ENCODE data around the gene UBE2D1.

Gene UBE2D1

DNA sequence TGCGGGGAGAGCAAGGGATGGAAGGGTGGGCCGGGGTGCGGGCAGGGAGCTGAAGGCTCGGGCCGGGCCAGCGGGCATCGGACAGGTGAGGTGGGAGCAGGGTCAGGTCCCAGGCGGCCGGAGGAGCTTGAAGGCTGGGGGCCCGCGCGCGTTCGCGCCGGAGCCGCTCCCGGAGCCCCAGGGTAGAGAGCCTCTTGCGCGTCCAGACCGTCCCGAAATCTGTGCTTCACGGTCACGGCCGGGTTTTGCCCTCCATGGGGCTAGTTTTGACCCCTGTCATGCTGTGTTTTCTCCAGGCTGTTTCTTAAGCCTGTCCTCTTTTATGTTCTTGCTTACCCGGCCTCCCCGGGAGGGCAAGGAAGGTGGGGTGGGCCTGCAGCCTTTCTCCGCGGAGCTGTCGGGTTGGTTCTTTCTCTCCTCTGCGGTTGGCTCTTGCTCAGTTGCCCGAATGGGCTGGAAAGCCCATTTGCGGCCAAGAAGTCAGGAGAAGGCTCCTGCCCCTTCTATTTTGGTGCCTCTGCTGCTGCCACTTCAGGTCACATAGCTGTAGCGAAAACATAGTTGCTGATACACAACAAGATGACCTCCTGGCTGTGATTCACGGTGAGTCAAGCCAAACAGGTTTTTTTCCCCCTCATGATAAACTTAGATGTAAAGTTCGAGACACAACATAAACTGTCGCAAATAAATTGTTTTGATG, 650 bp downstream of the UBE2D1 start:
- no peak for TF ChIP-seq CTCF (IDR thresholded peaks at IDR 0.05; ENCODE audit: insufficient read depth, low read depth, low read length, missing control alignments)
- DNase-seq (ENCODE audit: low read depth): peak; percentile 87
- H3K4me3 ChIP-seq (ENCODE audit: low read length): peak overlapping the region; percentile 77

DNA sequence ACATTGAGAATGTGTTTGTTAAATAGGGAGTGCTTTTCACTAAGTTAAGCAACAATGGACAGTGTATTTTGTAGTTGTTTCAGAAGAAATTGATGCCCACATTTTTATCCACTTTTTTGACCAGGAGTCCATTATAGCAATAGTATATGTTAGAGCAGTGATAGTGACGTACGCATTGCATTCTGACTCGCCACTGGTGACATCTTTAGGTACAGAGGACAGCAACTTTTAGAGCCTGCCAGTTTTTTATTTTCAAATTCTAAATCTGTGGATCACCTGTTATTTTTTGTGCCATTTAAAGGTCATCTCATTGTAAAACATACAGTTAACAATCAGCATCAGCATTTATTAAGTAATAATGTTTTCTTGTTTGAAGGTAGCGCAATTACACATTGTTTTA, 1.4 kb downstream of the UBE2D1 start:
- DNase-seq (ENCODE audit: low read depth): no peak
- no peak for TF ChIP-seq CTCF (IDR thresholded peaks at IDR 0.05; ENCODE audit: insufficient read depth, low read depth, low read length, missing control alignments)
- no peak overlapping the region for H3K4me3 ChIP-seq (ENCODE audit: low read length)

GRCh38 chr10:58341422-58341821, 6.6 kb downstream of the UBE2D1 start:
- TF ChIP-seq CTCF (IDR thresholded peaks at IDR 0.05; ENCODE audit: insufficient read depth, low read depth, low read length, missing control alignments): no peak
- H3K4me3 ChIP-seq (ENCODE audit: low read length): no peak overlapping the region
- no peak for DNase-seq (ENCODE audit: low read depth)

DNA sequence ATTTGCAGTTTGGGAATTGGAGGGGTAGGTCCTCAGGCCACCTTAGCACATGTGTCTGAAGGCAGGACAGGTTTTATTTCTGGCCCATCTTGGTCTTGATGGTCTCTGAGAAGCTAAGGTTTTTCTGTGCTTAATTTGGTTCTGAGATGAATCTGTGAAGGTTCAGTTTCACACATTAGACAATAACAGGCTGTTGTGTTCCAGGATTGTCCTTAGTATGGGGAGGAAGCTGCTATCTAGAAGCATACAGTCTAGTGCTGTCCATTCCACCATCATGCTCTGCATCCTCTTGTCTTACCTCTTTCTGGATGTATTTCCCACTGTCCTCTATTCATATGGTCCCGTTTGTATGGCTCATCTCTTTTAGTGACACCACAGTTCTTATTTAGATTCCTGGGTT, 7.1 kb downstream of the UBE2D1 start:
- H3K4me3 ChIP-seq (ENCODE audit: low read length): no peak overlapping the region
- TF ChIP-seq CTCF (IDR thresholded peaks at IDR 0.05; ENCODE audit: insufficient read depth, low read depth, low read length, missing control alignments): no peak
- DNase-seq (ENCODE audit: low read depth): no peak

GRCh38 chr10:58347967-58348366, 13.2 kb downstream of the UBE2D1 start:
- no peak for DNase-seq (ENCODE audit: low read depth)
- TF ChIP-seq CTCF (IDR thresholded peaks at IDR 0.05; ENCODE audit: insufficient read depth, low read depth, low read length, missing control alignments): no peak

GRCh38 chr10:58348571-58349033, 13.8 kb downstream of the UBE2D1 start:
- no peak for DNase-seq (ENCODE audit: low read depth)
- no peak overlapping the region for H3K4me3 ChIP-seq (ENCODE audit: low read length)
- TF ChIP-seq CTCF (IDR thresholded peaks at IDR 0.05; ENCODE audit: insufficient read depth, low read depth, low read length, missing control alignments): no peak

More at GRCh38 chr10:58347967-58348366, 13.2 kb downstream of the UBE2D1 start:
- no peak overlapping the region for H3K4me3 ChIP-seq (ENCODE audit: low read length)

DNA sequence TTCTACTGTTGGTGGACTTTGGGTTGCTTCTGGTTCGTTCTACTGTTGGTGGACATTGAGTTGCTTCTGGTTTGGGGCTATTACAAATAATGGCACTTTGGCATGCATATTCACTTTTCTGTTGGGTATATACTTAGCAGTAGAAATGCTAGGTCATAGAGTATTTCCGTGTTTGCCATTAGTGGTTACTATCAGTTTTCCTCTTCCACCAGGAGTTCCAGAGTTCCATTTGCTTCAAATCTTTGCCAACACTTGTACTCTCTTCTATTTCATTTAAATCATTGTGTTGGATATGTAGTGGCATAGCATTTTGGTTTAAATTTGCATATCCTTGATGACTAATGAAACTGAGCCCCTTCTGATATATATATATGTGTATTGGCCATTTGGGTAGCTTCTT, 15.2 kb downstream of the UBE2D1 start:
- TF ChIP-seq CTCF (IDR thresholded peaks at IDR 0.05; ENCODE audit: insufficient read depth, low read depth, low read length, missing control alignments): no peak
- DNase-seq (ENCODE audit: low read depth): no peak
- no peak overlapping the region for H3K4me3 ChIP-seq (ENCODE audit: low read length)

Data from epithelial cell of esophagus (primary cell).